Transverse colon (tissue), 4 donors: ENCODE measurements around the gene SLC6A7.

Experiments used
- EP300 ChIP-seq: sonication (generic); formaldehyde crosslinking; IDR thresholded peaks from one replicate; pipeline ENCODE4 v1.6.1; 2017; ENCODE audit warnings: antibody characterized with exemption, low read depth
- POLR2A ChIP-seq: fragments of 450-650 bp; IDR thresholded peaks from one replicate; pipeline ENCODE4 v1.6.1; 2016; ENCODE audit warnings: antibody characterized with exemption, mild to moderate bottlenecking, moderate library complexity
- POLR2AphosphoS5 ChIP-seq, 3 donors: sonication (generic); formaldehyde crosslinking; IDR thresholded peaks; one replicate each; pipeline ENCODE4 v1.6.1; 2016; ENCODE audit warnings: antibody characterized with exemption in 3 of 3
- TF ChIP-seq, protein P1 (sequence below), 5 experiments: fragments of 200-600 bp in 3 of 5; fragments of 450-650 bp in 2 of 5; sonication (generic) in 3 of 5; IDR thresholded peaks; 1 replicate in 2 of 5; 2 replicates in 3 of 5; pipeline ENCODE4 v1.5.1; 2016 to 2017; ENCODE audit warnings: antibody characterized with exemption in 5 of 5, inconsistent platforms in 3 of 5, mild to moderate bottlenecking in 2 of 5, moderate library complexity in 1 of 5

DNA sequence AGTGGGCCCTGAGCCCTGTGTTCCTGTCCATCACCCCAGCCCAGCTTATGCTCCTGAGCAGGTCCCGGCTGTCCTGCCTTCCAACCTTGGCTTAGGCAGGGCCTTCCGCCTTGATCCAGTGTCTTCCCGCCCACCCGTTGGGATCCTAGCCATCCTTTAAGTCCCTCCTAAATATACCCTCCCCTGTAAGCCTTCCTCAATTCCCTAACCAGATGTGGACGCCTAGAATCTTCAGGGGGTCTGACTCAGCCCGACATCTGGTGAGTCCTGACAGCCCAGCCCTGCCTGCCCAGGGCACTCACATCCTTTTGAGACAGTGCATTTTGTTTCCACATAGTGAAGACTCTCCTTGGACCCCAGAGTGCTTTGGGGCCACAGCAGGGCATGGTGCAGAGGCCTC is 23.7 kb downstream of the SLC6A7 start:
- TF ChIP-seq, protein P1, sequence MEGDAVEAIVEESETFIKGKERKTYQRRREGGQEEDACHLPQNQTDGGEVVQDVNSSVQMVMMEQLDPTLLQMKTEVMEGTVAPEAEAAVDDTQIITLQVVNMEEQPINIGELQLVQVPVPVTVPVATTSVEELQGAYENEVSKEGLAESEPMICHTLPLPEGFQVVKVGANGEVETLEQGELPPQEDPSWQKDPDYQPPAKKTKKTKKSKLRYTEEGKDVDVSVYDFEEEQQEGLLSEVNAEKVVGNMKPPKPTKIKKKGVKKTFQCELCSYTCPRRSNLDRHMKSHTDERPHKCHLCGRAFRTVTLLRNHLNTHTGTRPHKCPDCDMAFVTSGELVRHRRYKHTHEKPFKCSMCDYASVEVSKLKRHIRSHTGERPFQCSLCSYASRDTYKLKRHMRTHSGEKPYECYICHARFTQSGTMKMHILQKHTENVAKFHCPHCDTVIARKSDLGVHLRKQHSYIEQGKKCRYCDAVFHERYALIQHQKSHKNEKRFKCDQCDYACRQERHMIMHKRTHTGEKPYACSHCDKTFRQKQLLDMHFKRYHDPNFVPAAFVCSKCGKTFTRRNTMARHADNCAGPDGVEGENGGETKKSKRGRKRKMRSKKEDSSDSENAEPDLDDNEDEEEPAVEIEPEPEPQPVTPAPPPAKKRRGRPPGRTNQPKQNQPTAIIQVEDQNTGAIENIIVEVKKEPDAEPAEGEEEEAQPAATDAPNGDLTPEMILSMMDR (IDR thresholded peaks at IDR 0.05), result no peak
- no peak for TF ChIP-seq EP300
- TF ChIP-seq POLR2AphosphoS5 (IDR thresholded peaks at IDR 0.05), result no peak
- TF ChIP-seq POLR2A, result no peak
